ENCODE measurements around the gene BAIAP3. TPM values are rescaled to one million over a fixed set of nuclear protein-coding genes. Genes with fewer than 3 reads are reported as not detected.

BAIAP3 gene
- total RNA-seq, 4 donors from 2014 or later, result 17.9 to 160 (median 29.0) TPM

GRCh38 chr16:1377406-1378010 is 44.1 kb downstream of the BAIAP3 start:
- Histone ChIP-seq H3K4me3 (no peak overlapping the region), H3K27me3 (no peaks in the 10 kb centered on the region), H3K36me3 (peaks cover 0 to 38% (median 0%) of the 10 kb centered on the region in 3 donors), H3K4me1 (peaks cover 4 to 22% (median 13%) of the 10 kb centered on the region in 4 donors), H3K9me3 (no peaks in the 10 kb centered on the region), H3K27ac (no peak overlapping the region)
- DNase-seq, result no peak
- TF ChIP-seq CTCF (IDR thresholded peaks at IDR 0.05) (no peak), POLR2A (IDR thresholded peaks at IDR 0.05) (no peak)

GRCh38 chr16:1378087-1378803 is 44.8 kb downstream of the BAIAP3 start:
- Histone ChIP-seq H3K4me1 (peaks cover 4 to 22% (median 13%) of the 10 kb centered on the region in 4 donors), H3K27ac (no peak overlapping the region), H3K9me3 (no peaks in the 10 kb centered on the region), H3K27me3 (no peaks in the 10 kb centered on the region), H3K4me3 (peak overlapping the region in 2 of 4 donors; percentile 54 to 65), H3K36me3 (peaks cover 0 to 40% (median 0%) of the 10 kb centered on the region in 3 donors)
- no peak for TF ChIP-seq POLR2A (IDR thresholded peaks at IDR 0.05)
- DNase-seq, result no peak

GRCh38 chr16:1378804-1379303 is 45.4 kb downstream of the BAIAP3 start:
- H3K4me3 ChIP-seq, result peak overlapping the region; percentile 43 to 65 (median 58)
- H3K36me3 ChIP-seq, result peaks cover 0 to 46% (median 0%) of the 10 kb centered on the region in 3 donors
- peak; percentile 45 to 82 (median 80) for DNase-seq
- TF ChIP-seq POLR2A (IDR thresholded peaks at IDR 0.05), result no peak
- TF ChIP-seq CTCF (IDR thresholded peaks at IDR 0.05), result no peak
- H3K4me1 ChIP-seq, result peaks cover 4 to 22% (median 13%) of the 10 kb centered on the region in 4 donors
- H3K9me3 ChIP-seq, result no peaks in the 10 kb centered on the region
- H3K27ac ChIP-seq, result peak overlapping the region; percentile 33 to 62 (median 56)
- no peaks in the 10 kb centered on the region for H3K27me3 ChIP-seq

- Histone ChIP-seq H3K4me1 (peaks cover 4 to 22% (median 13%) of the 10 kb centered on the region in 4 donors), H3K4me3 (peak overlapping the region; percentile 43 to 65 (median 58))
- DNase-seq, result peak; percentile 48 to 80 (median 67)
Measured at GRCh38 chr16:1379304-1380076, 46.0 kb downstream of the BAIAP3 start.

GRCh38 chr16:1380195-1380594 is 46.8 kb downstream of the BAIAP3 start:
- TF ChIP-seq CTCF (IDR thresholded peaks at IDR 0.05) (no peak), POLR2A (IDR thresholded peaks at IDR 0.05) (no peak)
- H3K4me3 ChIP-seq, result peak overlapping the region in 1 of 4 donors; percentile 54
- no peaks in the 10 kb centered on the region for H3K9me3 ChIP-seq
- no peak for DNase-seq
- H3K27me3 ChIP-seq, result no peaks in the 10 kb centered on the region
- peaks cover 0 to 46% (median 0%) of the 10 kb centered on the region in 3 donors for H3K36me3 ChIP-seq
- no peak overlapping the region for H3K27ac ChIP-seq
- H3K4me1 ChIP-seq, result peaks cover 4 to 22% (median 13%) of the 10 kb centered on the region in 4 donors

More at GRCh38 chr16:1379304-1380076, 46.0 kb downstream of the BAIAP3 start:
- no peak for TF ChIP-seq POLR2A (IDR thresholded peaks at IDR 0.05)
- TF ChIP-seq CTCF (IDR thresholded peaks at IDR 0.05), result no peak
- no peaks in the 10 kb centered on the region for H3K9me3 ChIP-seq
- peaks cover 0 to 46% (median 0%) of the 10 kb centered on the region in 3 donors for H3K36me3 ChIP-seq
- H3K27me3 ChIP-seq, result no peaks in the 10 kb centered on the region
- H3K27ac ChIP-seq, result peak overlapping the region; percentile 33 to 62 (median 56)

Measured in Peyer's patch (tissue), 4 donors.